Measurements from ENCODE around the gene ACOT7.

The ACOT7 gene

DNA sequence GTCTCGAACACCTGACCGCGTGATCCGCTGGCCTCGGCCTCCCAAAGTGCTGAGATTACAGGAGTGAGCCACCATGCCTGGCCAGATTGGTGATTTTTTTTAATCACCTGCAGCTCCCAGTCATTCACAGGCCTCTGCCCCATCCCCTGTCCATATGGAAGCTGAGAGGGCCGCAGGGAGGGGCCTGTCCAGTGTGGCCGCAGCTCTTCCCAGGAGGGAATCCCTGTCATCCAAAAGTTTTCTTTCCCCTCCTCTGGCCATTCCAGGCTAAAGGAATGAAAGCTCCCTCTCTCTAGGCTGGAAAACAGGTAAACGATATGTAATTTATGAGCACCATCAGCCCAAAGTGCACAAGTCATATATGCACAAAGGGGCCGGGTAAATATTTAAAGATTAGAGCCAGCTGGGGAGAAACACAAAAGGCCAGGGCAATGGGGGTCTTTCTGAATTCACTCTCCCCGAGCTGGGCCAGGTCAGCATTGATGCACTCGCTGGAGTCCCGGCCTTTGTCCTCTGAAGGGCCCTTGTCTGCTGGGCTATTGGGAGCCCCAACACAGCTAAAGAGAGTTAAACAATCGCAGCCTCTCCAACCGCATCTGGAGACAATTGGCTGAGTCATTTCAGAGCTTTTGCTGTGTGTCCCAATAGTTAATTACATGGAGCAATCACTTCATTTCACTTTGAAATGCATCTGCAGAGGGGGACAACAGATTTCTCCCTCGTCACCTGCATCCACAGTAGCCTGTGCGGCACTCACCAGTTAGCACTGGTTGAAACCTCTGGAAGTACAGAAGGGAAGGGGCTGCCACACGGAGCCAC is 153.4 kb downstream of the ACOT7 start:
- TF ChIP-seq, protein P1, sequence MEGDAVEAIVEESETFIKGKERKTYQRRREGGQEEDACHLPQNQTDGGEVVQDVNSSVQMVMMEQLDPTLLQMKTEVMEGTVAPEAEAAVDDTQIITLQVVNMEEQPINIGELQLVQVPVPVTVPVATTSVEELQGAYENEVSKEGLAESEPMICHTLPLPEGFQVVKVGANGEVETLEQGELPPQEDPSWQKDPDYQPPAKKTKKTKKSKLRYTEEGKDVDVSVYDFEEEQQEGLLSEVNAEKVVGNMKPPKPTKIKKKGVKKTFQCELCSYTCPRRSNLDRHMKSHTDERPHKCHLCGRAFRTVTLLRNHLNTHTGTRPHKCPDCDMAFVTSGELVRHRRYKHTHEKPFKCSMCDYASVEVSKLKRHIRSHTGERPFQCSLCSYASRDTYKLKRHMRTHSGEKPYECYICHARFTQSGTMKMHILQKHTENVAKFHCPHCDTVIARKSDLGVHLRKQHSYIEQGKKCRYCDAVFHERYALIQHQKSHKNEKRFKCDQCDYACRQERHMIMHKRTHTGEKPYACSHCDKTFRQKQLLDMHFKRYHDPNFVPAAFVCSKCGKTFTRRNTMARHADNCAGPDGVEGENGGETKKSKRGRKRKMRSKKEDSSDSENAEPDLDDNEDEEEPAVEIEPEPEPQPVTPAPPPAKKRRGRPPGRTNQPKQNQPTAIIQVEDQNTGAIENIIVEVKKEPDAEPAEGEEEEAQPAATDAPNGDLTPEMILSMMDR (conservative IDR thresholded peaks at IDR 0.05; ENCODE audit: low read depth, low read length) = no peak

GRCh38 chr1:6239213-6239752 is 154.3 kb downstream of the ACOT7 start:
- TF ChIP-seq, protein P1 (conservative IDR thresholded peaks at IDR 0.05; ENCODE audit: low read depth, low read length) = no peak
- no peak overlapping the region for H3K4me3 ChIP-seq (ENCODE audit: low read depth, low read length)
- no peak for DNase-seq (ENCODE audit: low read depth)

More for the DNA sequence above, 153.4 kb downstream of the ACOT7 start:
- peak; percentile 34 for DNase-seq (ENCODE audit: low read depth)
- no peak overlapping the region for H3K4me3 ChIP-seq (ENCODE audit: low read depth, low read length)

GRCh38 chr1:6237093-6237492 is 156.5 kb downstream of the ACOT7 start:
- no peak for DNase-seq (ENCODE audit: low read depth)
- H3K4me3 ChIP-seq (ENCODE audit: low read depth, low read length) = no peak overlapping the region
- TF ChIP-seq, protein P1 (conservative IDR thresholded peaks at IDR 0.05; ENCODE audit: low read depth, low read length) = no peak

DNA sequence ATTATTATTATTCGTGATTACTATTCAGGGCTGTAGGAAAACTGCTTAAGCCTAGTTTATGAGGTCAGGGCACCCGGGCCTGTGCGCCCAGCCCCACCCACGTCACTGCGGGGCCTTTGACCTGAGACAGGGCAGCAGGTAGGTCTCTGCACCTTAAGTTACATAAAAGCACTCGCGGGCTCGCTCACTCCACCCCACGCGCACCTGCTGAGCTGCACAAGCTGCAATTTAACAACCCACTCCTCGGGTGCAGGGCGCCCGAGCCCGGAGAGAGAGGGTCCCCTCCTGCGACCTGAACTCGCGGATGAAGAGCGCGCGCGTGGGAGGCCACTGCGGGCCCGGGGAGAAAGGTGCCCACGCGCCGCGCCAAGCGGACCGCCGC is 158.3 kb downstream of the ACOT7 start:
- TF ChIP-seq, protein P1 (conservative IDR thresholded peaks at IDR 0.05; ENCODE audit: low read depth, low read length) = no peak
- DNase-seq (ENCODE audit: low read depth) = no peak
- peak overlapping the region; percentile 77 for H3K4me3 ChIP-seq (ENCODE audit: low read depth, low read length)

GRCh38 chr1:6234502-6235295 is 158.9 kb downstream of the ACOT7 start:
- TF ChIP-seq, protein P1 (conservative IDR thresholded peaks at IDR 0.05; ENCODE audit: low read depth, low read length) = no peak

GRCh38 chr1:6233376-6233775 is 160.2 kb downstream of the ACOT7 start:
- no peak for DNase-seq (ENCODE audit: low read depth)
- no peak overlapping the region for H3K4me3 ChIP-seq (ENCODE audit: low read depth, low read length)
- TF ChIP-seq, protein P1 (conservative IDR thresholded peaks at IDR 0.05; ENCODE audit: low read depth, low read length) = no peak

More at GRCh38 chr1:6234502-6235295, 158.9 kb downstream of the ACOT7 start:
- H3K4me3 ChIP-seq (ENCODE audit: low read depth, low read length) = peak overlapping the region; percentile 77
- peak; percentile 38 for DNase-seq (ENCODE audit: low read depth)

Data from choroid plexus epithelial cell (primary cell).